Stromal cell of bone marrow (primary cell): Measurements from ENCODE around the gene JAG2.

Experiments used
- DNase-seq: peaks from one replicate; pipeline ENCODE4 v3.0.0-alpha.2; 2012; ENCODE audit warnings: low read depth

Gene JAG2

DNA sequence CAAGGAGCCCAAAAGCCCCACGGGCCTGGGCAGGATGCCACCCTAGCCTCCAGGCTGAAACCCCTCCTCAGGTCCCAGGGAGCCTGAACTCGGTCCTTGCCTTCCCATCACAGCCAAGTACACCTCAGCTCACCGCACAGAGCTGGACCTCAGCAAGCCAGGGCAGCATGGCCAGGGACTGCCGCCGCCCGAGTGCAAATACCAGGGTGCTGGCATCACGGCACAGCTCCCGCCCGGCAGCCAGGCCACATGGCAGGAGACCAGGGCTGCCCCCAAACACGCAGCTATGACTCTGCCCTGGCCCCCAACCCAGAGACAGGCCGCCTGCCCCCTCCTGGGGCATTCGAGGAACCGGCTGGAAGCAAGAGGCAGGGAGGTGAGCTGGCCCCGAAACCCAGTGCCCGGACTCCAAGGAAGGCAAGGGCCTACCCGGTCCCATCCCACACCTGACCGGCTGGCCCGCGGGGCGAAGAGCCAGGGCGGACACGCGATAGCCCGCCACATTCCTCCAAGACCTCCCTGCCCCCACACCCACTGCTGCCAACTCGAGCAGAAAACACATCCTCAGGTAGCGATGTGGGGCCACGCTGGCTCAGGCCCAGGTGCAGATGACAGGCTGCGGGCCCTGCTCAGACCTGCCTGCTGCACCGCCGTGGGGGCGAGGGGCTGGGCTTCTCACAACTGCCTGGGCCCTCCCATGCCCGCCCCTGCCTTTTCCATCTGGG lies 2.7 kb downstream of the JAG2 start:
- DNase-seq = no peak

DNA sequence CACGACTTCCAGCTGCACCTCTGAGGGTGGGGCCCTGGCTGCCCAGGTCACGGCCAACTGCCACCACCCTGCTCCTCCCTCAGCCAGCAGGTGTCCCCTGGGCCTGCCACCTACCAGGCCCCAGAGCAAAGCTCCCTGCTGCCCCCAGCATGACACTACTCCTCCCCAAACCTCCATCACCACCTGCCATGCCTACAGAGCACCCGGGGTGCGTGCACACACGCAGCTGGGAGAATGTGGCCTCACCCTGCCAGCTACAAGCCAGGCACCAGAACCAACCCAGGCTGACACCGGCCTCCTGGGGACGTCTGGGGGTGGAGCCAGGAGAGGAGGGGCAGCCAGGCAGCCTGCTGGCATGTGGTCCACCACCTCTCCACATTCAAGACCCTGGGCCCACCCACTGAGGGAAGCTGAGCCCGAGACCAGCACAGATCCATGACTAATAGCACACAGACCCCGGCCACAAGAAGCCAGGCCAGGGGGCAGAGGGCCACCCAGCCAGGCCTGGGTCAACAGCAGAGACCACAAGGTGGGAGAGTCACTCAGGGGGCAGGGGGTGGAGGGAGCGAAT lies 3.4 kb downstream of the JAG2 start:
- no peak for DNase-seq

GRCh38 chr14:105163040-105163742 lies 5.4 kb downstream of the JAG2 start:
- no peak for DNase-seq

GRCh38 chr14:105162669-105162979 lies 6.0 kb downstream of the JAG2 start:
- no peak for DNase-seq

DNA sequence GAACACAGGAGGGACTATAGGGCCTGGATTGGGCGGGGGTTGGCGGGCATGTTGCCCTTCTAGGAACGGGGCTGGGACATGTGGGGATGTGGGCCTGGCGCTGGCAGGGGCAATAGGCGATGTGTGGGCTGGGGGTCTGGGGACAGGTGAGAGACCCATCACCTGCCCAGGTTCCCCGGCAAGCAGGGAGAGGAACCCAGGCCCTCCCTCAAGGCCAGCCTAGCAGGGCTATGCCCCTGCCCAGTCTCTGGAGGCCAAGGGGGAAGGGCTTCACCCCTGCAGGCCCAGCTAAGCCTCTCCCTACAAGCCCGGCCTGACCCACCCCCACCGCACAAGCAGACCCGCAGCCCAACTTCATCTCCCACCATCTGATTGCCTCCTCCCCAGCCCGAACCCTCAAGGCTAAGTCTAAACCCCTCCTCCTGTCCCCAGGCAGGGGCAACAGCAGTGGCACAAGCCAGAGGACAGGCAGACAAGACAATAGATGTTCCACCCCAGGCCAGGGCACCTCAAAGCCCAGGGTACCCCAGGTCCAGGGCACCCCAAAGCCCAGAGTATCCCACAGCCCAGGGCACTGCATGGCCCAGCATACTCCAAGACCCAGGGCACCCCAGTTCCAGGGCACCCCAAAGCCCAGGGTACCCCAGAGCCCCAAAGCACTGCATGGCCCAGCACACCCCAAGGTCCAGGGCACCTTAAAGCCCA lies 6.5 kb downstream of the JAG2 start:
- no peak for DNase-seq

- no peak for DNase-seq
Observed at GRCh38 chr14:105161309-105161708, 7.3 kb downstream of the JAG2 start.

- DNase-seq = no peak
Observed at GRCh38 chr14:105160776-105161175, 7.8 kb downstream of the JAG2 start.

- DNase-seq = no peak
Observed at GRCh38 chr14:105159344-105159743, 9.2 kb downstream of the JAG2 start.

GRCh38 chr14:105158794-105159193 lies 9.8 kb downstream of the JAG2 start:
- no peak for DNase-seq

DNA sequence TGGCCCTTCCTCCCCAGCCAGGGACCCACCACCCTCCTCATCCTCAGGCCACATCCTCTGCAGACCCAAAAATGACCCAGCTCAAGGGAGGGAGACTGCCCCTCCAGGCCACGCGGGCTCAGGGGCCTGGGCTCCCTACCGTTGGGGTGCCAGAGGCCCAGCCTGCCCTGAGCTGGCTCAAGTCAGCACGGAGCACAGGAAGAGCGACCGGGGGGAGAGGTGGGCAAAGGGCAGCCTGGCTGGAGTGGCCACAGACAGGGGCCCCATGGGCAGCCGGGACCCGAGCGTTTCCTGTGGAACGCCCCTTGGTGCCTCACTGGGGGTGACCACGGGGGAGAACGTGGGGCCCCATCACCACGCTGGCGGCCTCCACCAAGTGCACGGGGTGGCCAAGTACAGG lies 10.7 kb downstream of the JAG2 start:
- no peak for DNase-seq

GRCh38 chr14:105156414-105157375 lies 11.9 kb downstream of the JAG2 start:
- no peak for DNase-seq

- no peak for DNase-seq
Observed at GRCh38 chr14:105155681-105156413, 12.7 kb downstream of the JAG2 start.

DNA sequence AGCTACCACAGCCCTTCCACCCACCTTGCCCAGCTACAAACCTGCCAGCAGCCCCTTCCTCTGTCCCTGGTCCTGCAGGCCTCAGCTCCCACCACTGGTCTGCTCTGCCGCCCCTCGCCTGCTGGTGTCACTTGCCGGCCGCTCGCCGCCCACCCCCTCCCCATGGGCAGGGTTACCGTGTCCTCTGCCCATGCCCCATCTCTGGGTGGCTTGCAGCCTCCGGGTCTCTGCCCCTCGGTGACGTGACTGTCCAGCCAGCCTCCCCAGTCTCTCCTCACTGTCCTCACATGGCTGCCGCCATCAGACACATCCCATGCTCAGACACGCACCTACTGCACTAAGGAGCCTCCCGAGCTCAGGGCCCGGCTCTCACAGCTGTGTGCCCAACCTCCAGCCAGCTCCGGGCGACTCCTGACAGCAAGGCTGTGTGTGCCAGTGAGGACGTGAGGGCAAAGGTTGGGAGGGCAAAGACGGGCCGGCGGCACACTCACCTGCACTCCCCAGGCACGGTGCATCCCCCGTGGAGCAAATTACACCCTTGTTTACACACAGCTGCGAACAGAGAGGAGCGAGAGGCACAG lies 13.4 kb downstream of the JAG2 start:
- DNase-seq = no peak

- DNase-seq = no peak
Observed at GRCh38 chr14:105154476-105154871, 14.1 kb downstream of the JAG2 start.

DNA sequence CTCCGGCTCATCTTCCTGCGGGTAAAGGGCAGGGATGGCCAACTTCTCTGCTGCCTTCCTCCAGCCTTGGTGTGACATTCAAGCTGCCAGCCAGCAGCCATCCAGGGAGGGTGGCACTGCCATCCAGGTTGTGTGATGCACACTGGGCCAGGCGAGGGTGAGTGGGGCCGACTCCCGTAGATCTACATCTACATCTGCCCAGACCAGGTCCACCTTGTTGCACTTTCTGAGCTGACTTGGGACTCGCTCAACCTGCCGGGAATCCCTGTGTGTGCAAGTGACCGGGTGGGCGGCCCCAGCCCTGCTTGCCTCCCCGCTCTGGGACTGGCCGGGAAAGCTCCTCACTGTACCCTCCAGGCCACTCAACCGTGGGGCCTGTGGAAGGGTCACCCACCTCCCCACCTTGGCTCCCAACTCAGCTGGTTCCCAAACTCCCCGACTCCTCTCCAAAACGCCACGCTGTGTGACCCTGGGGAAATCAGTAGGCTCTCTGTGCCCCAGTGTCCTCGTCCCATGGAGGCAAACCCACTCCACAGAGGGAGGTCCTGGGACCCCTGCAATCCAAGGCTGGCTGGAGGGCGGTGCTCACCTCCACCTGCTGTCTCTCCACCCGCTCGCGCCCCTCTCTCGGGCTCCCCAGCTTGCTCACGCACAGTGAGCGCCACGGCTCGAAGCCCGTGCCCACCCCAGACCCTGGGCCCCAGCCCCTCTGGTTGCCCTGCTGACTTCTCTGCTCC lies 14.7 kb downstream of the JAG2 start:
- DNase-seq = no peak

DNA sequence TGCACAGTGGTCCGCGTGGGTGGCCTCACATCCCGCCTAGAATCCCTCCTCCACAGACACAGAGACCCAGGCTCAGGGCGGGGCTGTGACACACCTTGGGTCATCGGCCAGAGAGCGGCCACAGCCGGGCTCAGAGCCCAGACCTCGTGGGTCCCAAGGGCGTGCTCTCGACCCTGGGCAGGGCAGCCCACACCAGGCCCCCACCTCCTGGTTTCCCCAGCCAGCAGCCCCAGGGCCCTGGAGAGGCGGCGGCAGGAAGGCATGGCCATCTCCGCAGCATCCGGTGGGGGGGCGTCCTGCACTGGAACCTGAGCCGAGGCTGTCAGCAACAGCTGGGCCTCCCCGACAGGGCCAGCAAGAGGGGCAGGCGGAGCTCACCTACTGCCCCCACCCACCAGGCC lies 15.2 kb downstream of the JAG2 start:
- DNase-seq = no peak

DNA sequence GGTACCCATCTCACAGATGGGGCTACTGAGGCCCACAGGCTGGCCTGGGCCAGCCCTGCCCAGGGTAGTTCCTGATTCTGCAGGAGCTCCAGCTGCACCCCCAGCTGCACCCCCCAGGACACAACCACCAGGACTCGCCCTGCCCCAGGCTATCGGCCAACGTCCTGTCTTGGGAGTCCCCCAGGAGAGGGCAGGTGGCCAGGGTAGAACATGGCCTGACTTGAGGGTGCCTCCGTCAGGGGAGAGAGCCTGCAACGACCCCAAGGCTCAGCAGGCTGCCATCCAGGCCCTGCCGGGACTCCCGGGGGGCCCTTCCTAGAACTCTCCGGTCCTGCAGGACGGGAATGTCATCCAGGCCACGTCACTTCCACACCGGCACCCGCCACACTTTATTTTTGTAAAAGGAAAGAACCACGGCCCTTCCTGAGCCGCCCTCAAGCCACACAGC lies 15.8 kb downstream of the JAG2 start:
- no peak for DNase-seq

DNA sequence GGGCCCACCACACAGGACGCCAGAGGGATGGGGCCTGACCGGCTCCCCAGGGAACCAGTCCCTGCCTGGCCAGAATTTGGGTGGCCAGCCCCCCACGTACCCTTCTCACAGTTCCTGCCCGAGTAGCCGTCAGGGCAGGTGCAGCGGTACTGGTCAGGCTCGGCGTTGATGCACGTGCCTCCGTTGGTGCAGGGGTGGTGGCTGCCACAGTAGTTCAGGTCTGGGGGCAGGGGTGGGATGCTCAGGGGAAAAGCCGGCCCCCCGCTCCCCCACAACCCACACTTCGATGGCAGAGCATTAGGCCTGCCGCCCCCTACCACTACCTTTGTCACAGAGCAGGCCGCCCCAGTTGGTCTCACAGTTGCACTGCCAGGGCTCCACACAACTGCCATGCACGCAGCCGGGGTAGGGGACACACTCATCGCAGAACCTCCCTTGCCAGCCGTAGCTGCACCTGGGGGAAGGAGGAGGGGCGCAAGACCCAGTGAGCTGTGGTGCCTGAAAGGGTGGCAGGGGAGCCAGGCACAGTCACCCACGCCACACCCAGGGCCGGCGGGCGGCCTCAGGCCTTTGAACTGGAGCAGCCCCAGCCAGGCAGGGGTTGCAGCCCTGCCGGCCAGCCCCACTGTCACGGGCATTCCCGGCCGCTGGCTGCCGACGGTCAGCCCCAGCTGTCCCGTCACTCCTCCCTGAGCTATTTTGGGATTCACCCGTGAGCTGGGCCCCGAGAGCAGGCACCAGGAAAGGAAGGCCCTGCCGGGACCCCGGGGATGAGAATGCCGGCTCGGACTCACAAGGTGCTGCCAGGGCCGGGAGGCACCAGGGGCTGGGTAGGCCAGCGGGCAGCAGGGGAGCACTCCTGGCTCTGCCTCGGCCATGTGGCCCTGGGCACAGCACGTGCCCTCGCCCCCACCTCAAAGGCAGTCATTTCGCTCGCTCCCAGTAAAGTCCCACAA lies 16.5 kb downstream of the JAG2 start:
- DNase-seq = no peak
